GM23338 (cell line): ENCODE measurements around the gene PRKG2. TPM values are rescaled to one million over a fixed set of nuclear protein-coding genes. Genes with fewer than 3 reads are reported as not detected.

Experiments
- ATAC-seq: fragments of 200-7000 bp; cut with Tn5 transposase; 3 replicates; pipeline ENCODE4 v1.9.1; 2020
- DNase-seq: peaks from one replicate; pipeline ENCODE4 v3.0.0-alpha.2; 2015; ENCODE audit warnings: low spot score
- H2AFZ ChIP-seq: fragments of 200-600 bp; sonication (generic); 2 replicates; pipeline ENCODE4 v1.8.0; 2016; ENCODE audit warnings: antibody characterized with exemption, mild to moderate bottlenecking, moderate library complexity
- H3F3A ChIP-seq: fragments of 200-600 bp; sonication (generic); replicated peaks from 2 replicates; pipeline ENCODE4 v1.8.0; 2017; ENCODE audit warnings: antibody characterized with exemption, mixed run types, low read depth
- H3K27ac ChIP-seq: fragments of 200-600 bp; sonication (generic); 2 replicates; pipeline ENCODE4 v1.6.1; 2016; ENCODE audit warnings: low read depth
- H3K27me3 ChIP-seq: fragments of 200-600 bp; sonication (generic); 2 replicates; pipeline ENCODE4 v1.8.0; 2016; ENCODE audit warnings: mild to moderate bottlenecking, mixed run types, moderate library complexity; ENCODE audit not compliant: insufficient read depth
- H3K36me3 ChIP-seq: fragments of 200-600 bp; sonication (generic); 2 replicates; pipeline ENCODE4 v1.8.0; 2016; ENCODE audit warnings: mild to moderate bottlenecking; ENCODE audit not compliant: insufficient read depth
- H3K4me1 ChIP-seq: fragments of 200-600 bp; sonication (generic); 2 replicates; pipeline ENCODE4 v1.8.0; 2016; ENCODE audit warnings: mild to moderate bottlenecking, moderate library complexity; ENCODE audit not compliant: insufficient read depth
- H3K4me2 ChIP-seq: fragments of 200-600 bp; sonication (generic); 2 replicates; pipeline ENCODE4 v1.7.1; 2017; ENCODE audit warnings: mixed run types
- H3K4me3 ChIP-seq: fragments of 200-600 bp; sonication (generic); 2 replicates; pipeline ENCODE4 v1.6.1; 2016; ENCODE audit warnings: mixed run types
- H3K79me2 ChIP-seq: fragments of 200-600 bp; sonication (generic); replicated peaks from 2 replicates; pipeline ENCODE4 v1.8.0; 2017; ENCODE audit warnings: mild to moderate bottlenecking; ENCODE audit not compliant: insufficient read depth
- H3K9me2 ChIP-seq: fragments of 200-600 bp; sonication (generic); 2 replicates; pipeline ENCODE4 v1.8.0; 2017; ENCODE audit not compliant: insufficient read depth
- H4K20me1 ChIP-seq: fragments of 200-600 bp; sonication (generic); replicated peaks from 2 replicates; pipeline ENCODE4 v1.8.0; 2017; ENCODE audit warnings: mild to moderate bottlenecking; ENCODE audit not compliant: insufficient read depth
- H3K27ac Mint-ChIP-seq: 2 replicates; pipeline ENCODE4 v1.8.0; 2020; ENCODE audit warnings: inconsistent platforms, mild to moderate bottlenecking, moderate library complexity, mixed read lengths
- H3K27me3 Mint-ChIP-seq: 3 replicates; pipeline ENCODE4 v1.8.0; 2022; ENCODE audit warnings: low read depth, mild to moderate bottlenecking, moderate library complexity, mixed read lengths, inconsistent platforms; ENCODE audit not compliant: insufficient read depth, poor library complexity
- H3K36me3 Mint-ChIP-seq: 3 replicates; pipeline ENCODE4 v1.8.0; 2021; ENCODE audit warnings: low read depth, mild to moderate bottlenecking, inconsistent platforms, moderate library complexity, mixed read lengths
- H3K4me1 Mint-ChIP-seq: 3 replicates; pipeline ENCODE4 v1.8.0; 2020; ENCODE audit warnings: mild to moderate bottlenecking, inconsistent platforms, mixed read lengths
- H3K4me3 Mint-ChIP-seq: 3 replicates; pipeline ENCODE4 v1.8.0; 2021; ENCODE audit warnings: moderate library complexity, mild to moderate bottlenecking, inconsistent platforms, mixed read lengths
- H3K9me3 Mint-ChIP-seq: 3 replicates; pipeline ENCODE4 v1.8.0; 2020; ENCODE audit warnings: moderate library complexity, mild to moderate bottlenecking, inconsistent platforms, mixed read lengths
- CREB1 ChIP-seq: fragments of 250-450 bp; sonication (Bioruptor Pico); IDR thresholded peaks from 2 replicates; pipeline ENCODE4 v1.5.0; 2020; ENCODE audit warnings: low read depth, mild to moderate bottlenecking, moderate library complexity
- CTCF ChIP-seq, 2 experiments: fragments of 200-600 bp in 1 of 2; sonication (generic) in 1 of 2; conservative IDR thresholded peaks; 2 replicates each; pipeline versions ENCODE4 v1.5.1 to v1.6.1; 2016 to 2017; ENCODE audit warnings: antibody characterized with exemption in 2 of 2, low read depth in 2 of 2, mild to moderate bottlenecking in 2 of 2, moderate library complexity in 1 of 2
- ETS1 ChIP-seq: IDR thresholded peaks from 2 replicates; pipeline ENCODE4 v1.6.1; 2016; ENCODE audit warnings: antibody characterized with exemption
- EZH2phosphoT487 ChIP-seq: fragments of 200-600 bp; sonication (generic); IDR thresholded peaks from one replicate; pipeline ENCODE4 v1.8.1; 2018; ENCODE audit warnings: antibody characterized with exemption; ENCODE audit not compliant: unreplicated experiment
- JUNB ChIP-seq: IDR thresholded peaks from one replicate; pipeline ENCODE4 v1.6.1; 2016; ENCODE audit warnings: antibody characterized with exemption; ENCODE audit not compliant: unreplicated experiment
- NANOG ChIP-seq: IDR thresholded peaks from 2 replicates; pipeline ENCODE4 v1.6.1; 2016; ENCODE audit warnings: antibody characterized with exemption, borderline replicate concordance
- REST ChIP-seq: IDR thresholded peaks from one replicate; pipeline ENCODE4 v1.6.1; 2018; ENCODE audit warnings: antibody characterized with exemption; ENCODE audit not compliant: unreplicated experiment
- STAT1 ChIP-seq: IDR thresholded peaks from one replicate; pipeline ENCODE4 v1.6.1; 2016; ENCODE audit warnings: antibody characterized with exemption; ENCODE audit not compliant: unreplicated experiment
- ZNF331 ChIP-seq: fragments of 250-450 bp; sonication (Bioruptor Pico); IDR thresholded peaks from 2 replicates; pipeline ENCODE4 v1.5.0; 2020; ENCODE audit warnings: low read depth, mild to moderate bottlenecking, moderate library complexity
- polyA plus RNA-seq: library from polyadenylated mRNA; unstranded; fragments of >200 nt; fragmentation: Nextera tagmentation; extraction: Ambion mirVana; gene quantifications from 2 replicates; pipeline ENCODE4 v1.2.1, GENCODE V29; 2016
- total RNA-seq: library from RNA; depleted of rRNA; stranded (reverse); fragments of >200 nt; shearing (Covaris generic); gene quantifications from 2 replicates; pipeline ENCODE4 v1.2.3, GENCODE V29; 2014
- TF ChIP-seq, protein P1 (sequence below): fragments of 250-450 bp; sonication (Bioruptor Pico); IDR thresholded peaks from 2 replicates; pipeline ENCODE4 v1.5.0; 2020; ENCODE audit warnings: mild to moderate bottlenecking, moderate library complexity

The PRKG2 gene
- total and polyA plus RNA-seq, 2 experiments from 2014 or later = 1.9 to 3.6 TPM

DNA sequence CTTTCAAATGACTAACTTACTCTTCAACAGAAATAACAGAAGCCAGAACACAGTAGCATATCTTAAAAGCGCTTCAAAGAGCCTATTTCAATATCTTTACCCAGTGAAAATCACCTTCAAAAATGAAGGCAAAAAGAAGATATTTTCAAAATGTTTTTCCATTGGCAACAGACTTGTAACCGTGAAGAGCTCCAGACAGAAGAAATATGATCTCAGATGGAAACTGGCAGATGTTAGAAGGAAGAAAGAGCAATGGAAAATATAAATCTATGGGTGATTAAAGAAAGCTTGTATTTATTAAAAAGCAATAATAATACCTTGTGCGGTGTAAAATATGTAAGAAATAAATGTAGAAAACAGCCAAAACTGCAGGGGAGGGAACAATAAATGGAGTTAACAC, 35.7 kb downstream of the PRKG2 start:
- Mint-ChIP-seq H3K27ac (no peak overlapping the region), H3K4me3 (no peak overlapping the region), H3K9me3 (no peaks in the 10 kb centered on the region; the same call in 2 of the 3 replicates), H3K27me3 (no peaks in the 10 kb centered on the region), H3K4me1 (no peaks in the 10 kb centered on the region), H3K36me3 (no peaks in the 10 kb centered on the region)
- Histone ChIP-seq H3K4me3 (no peak overlapping the region), H3K9me2 (peaks cover 4% of the 10 kb centered on the region; the same call in 1 of the 2 replicates), H3K27me3 (no peaks in the 10 kb centered on the region), H3K36me3 (no peaks in the 10 kb centered on the region), H3K4me1 (no peaks in the 10 kb centered on the region), H3K27ac (no peak overlapping the region), H2AFZ (no peak overlapping the region), H3F3A (no peaks in the 10 kb centered on the region), H4K20me1 (no peaks in the 10 kb centered on the region), H3K79me2 (no peaks in the 10 kb centered on the region), H3K4me2 (no peak overlapping the region)
- TF ChIP-seq NANOG (no peak), REST (no peak), EZH2phosphoT487 (no peak), STAT1 (no peak), CTCF (conservative IDR thresholded peaks at IDR 0.05; ENCODE audit: low read depth in 2 of 2) (no peak), CREB1 (CRISPR knock-in tag) (no peak), JUNB (no peak), ETS1 (no peak), ZNF331 (CRISPR knock-in tag) (no peak)
- TF ChIP-seq, protein P1, sequence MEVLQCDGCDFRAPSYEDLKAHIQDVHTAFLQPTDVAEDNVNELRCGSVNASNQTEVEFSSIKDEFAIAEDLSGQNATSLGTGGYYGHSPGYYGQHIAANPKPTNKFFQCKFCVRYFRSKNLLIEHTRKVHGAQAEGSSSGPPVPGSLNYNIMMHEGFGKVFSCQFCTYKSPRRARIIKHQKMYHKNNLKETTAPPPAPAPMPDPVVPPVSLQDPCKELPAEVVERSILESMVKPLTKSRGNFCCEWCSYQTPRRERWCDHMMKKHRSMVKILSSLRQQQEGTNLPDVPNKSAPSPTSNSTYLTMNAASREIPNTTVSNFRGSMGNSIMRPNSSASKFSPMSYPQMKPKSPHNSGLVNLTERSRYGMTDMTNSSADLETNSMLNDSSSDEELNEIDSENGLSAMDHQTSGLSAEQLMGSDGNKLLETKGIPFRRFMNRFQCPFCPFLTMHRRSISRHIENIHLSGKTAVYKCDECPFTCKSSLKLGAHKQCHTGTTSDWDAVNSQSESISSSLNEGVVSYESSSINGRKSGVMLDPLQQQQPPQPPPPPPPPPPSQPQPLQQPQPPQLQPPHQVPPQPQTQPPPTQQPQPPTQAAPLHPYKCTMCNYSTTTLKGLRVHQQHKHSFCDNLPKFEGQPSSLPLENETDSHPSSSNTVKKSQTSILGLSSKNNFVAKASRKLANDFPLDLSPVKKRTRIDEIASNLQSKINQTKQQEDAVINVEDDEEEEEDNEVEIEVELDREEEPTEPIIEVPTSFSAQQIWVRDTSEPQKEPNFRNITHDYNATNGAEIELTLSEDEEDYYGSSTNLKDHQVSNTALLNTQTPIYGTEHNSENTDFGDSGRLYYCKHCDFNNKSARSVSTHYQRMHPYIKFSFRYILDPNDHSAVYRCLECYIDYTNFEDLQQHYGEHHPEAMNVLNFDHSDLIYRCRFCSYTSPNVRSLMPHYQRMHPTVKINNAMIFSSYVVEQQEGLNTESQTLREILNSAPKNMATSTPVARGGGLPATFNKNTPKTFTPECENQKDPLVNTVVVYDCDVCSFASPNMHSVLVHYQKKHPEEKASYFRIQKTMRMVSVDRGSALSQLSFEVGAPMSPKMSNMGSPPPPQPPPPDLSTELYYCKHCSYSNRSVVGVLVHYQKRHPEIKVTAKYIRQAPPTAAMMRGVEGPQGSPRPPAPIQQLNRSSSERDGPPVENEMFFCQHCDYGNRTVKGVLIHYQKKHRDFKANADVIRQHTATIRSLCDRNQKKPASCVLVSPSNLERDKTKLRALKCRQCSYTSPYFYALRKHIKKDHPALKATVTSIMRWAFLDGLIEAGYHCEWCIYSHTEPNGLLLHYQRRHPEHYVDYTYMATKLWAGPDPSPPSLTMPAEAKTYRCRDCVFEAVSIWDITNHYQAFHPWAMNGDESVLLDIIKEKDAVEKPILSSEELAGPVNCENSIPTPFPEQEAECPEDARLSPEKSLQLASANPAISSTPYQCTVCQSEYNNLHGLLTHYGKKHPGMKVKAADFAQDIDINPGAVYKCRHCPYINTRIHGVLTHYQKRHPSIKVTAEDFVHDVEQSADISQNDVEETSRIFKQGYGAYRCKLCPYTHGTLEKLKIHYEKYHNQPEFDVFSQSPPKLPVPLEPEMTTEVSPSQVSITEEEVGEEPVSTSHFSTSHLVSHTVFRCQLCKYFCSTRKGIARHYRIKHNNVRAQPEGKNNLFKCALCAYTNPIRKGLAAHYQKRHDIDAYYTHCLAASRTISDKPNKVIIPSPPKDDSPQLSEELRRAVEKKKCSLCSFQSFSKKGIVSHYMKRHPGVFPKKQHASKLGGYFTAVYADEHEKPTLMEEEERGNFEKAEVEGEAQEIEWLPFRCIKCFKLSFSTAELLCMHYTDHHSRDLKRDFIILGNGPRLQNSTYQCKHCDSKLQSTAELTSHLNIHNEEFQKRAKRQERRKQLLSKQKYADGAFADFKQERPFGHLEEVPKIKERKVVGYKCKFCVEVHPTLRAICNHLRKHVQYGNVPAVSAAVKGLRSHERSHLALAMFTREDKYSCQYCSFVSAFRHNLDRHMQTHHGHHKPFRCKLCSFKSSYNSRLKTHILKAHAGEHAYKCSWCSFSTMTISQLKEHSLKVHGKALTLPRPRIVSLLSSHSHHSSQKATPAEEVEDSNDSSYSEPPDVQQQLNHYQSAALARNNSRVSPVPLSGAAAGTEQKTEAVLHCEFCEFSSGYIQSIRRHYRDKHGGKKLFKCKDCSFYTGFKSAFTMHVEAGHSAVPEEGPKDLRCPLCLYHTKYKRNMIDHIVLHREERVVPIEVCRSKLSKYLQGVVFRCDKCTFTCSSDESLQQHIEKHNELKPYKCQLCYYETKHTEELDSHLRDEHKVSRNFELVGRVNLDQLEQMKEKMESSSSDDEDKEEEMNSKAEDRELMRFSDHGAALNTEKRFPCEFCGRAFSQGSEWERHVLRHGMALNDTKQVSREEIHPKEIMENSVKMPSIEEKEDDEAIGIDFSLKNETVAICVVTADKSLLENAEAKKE (CRISPR knock-in tag) = no peak
- no peak for ATAC-seq
- no peak for DNase-seq
